Panc1 (cell line): Measurements from ENCODE around the gene BCL2L12. TPM values are rescaled to one million over a fixed set of nuclear protein-coding genes. Genes with fewer than 3 reads are reported as not detected.

Experiments used
- ATAC-seq: fragments of 200-7000 bp; cut with Tn5 transposase; 2 replicates; pipeline ENCODE4 v1.9.1; 2020; ENCODE audit warnings: mild to moderate bottlenecking, moderate library complexity
- BruUV-seq: library from RNA; stranded (reverse); fragments of 400-500 nt; replicated peaks from 2 replicates; lab custom pipeline; 2021; lab: Mats Ljungman, UMichigan
- CTCF ChIA-PET: fragments of 300-600 bp; sonication (Branson Sonifier 250); formaldehyde crosslinking; loops from one replicate; lab custom pipeline; 2022; ENCODE audit warnings: antibody characterized with exemption; lab: Charles Lee
- POLR2A ChIA-PET: fragments of 300-600 bp; sonication (Branson Sonifier 250); formaldehyde crosslinking; loops from one replicate; lab custom pipeline; 2022; ENCODE audit warnings: antibody characterized with exemption; lab: Charles Lee
- DNase-seq: peaks from one replicate; pipeline ENCODE4 v3.0.0-alpha.2; 2010; ENCODE audit warnings: low read depth, low spot score
- H3K27ac ChIP-seq: 2 replicates; pipeline ENCODE4 v1.5.1; 2011; ENCODE audit warnings: mild to moderate bottlenecking, low read length, inconsistent platforms
- H3K27me3 ChIP-seq: fragments of 200-500 bp; sonication (Bioruptor generic); 2 replicates; pipeline ENCODE4 v1.6.0; 2014; ENCODE audit warnings: low read length, inconsistent platforms; ENCODE audit not compliant: control insufficient read depth, insufficient read depth
- H3K36me3 ChIP-seq: fragments of 200-500 bp; sonication (Bioruptor generic); 2 replicates; pipeline ENCODE4 v1.5.1; 2014; ENCODE audit warnings: inconsistent platforms, mild to moderate bottlenecking, low read length, moderate library complexity; ENCODE audit not compliant: control insufficient read depth, insufficient read depth
- H3K4me1 ChIP-seq: 2 replicates; pipeline ENCODE4 v1.5.1; 2011; ENCODE audit warnings: inconsistent platforms, mild to moderate bottlenecking, low read length, moderate library complexity; ENCODE audit not compliant: control insufficient read depth, insufficient read depth
- H3K4me3 ChIP-seq, 2 experiments: 2 replicates each; pipeline ENCODE4 v1.5.1; 2011 to 2012; ENCODE audit warnings: low read depth in 2 of 2, low read length in 2 of 2, mild to moderate bottlenecking in 2 of 2, inconsistent platforms in 1 of 2, moderate library complexity in 1 of 2
- H3K9me3 ChIP-seq: fragments of 200-500 bp; sonication (Bioruptor generic); 2 replicates; pipeline ENCODE4 v1.5.1; 2014; ENCODE audit warnings: low read depth, mild to moderate bottlenecking, inconsistent platforms, low read length, moderate library complexity; ENCODE audit not compliant: control insufficient read depth, insufficient read depth
- CTCF ChIP-seq: fragments of 450-650 bp; IDR thresholded peaks from 2 replicates; pipeline ENCODE4 v1.5.1; 2017; ENCODE audit warnings: mild to moderate bottlenecking
- POLR2AphosphoS5 ChIP-seq: IDR thresholded peaks from 2 replicates; pipeline ENCODE4 v1.6.1; 2012; ENCODE audit warnings: mild to moderate bottlenecking, low read depth, low read length, moderate library complexity
- REST ChIP-seq, 2 experiments: IDR thresholded peaks; 2 replicates each; pipeline ENCODE4 v1.6.1; 2011 to 2012; ENCODE audit warnings: low read depth in 2 of 2, control low read depth in 1 of 2, low read length in 1 of 2, mild to moderate bottlenecking in 1 of 2, moderate library complexity in 1 of 2; ENCODE audit not compliant: insufficient read depth in 1 of 2
- SIN3A ChIP-seq: IDR thresholded peaks from 2 replicates; pipeline ENCODE4 v1.6.1; 2012; ENCODE audit warnings: low read depth, mild to moderate bottlenecking, low read length, moderate library complexity, borderline replicate concordance; ENCODE audit not compliant: insufficient read depth
- TCF7L2 ChIP-seq: IDR thresholded peaks from 2 replicates; pipeline ENCODE4 v1.6.1; 2011; ENCODE audit warnings: mild to moderate bottlenecking, low read depth, low read length, inconsistent platforms
- in situ Hi-C: cut with HindIII; loops from 2 replicates; pipeline ENCODE4 v1.10.0; 2016; ENCODE audit warnings: low sequenced_read_pairs, low pct_unique_long_range_greater_than_20kb
- intact Hi-C: fragments of 100-400 bp; cut with micrococcal nuclease; formaldehyde crosslinking; loops from one replicate; pipeline ENCODE4 v1.10.0; 2022; ENCODE audit not compliant: unreplicated experiment
- total RNA-seq: library from RNA; stranded (reverse); gene quantifications from one replicate; pipeline ENCODE4 v1.2.1, GENCODE V29; 2021; ENCODE audit not compliant: unreplicated experiment

The BCL2L12 gene
- total RNA-seq, 1 experiment from 2014 or later = 69.6 TPM

- in situ Hi-C loops (no loop called here), intact Hi-C loops (no loop called here)
- no peak for DNase-seq
- no peak for ATAC-seq
- Histone ChIP-seq H3K9me3 (no peaks in the 10 kb centered on the region), H3K36me3 (no peaks in the 10 kb centered on the region), H3K27me3 (no peaks in the 10 kb centered on the region), H3K4me3 (no peak overlapping the region), H3K4me1 (no peaks in the 10 kb centered on the region), H3K27ac (no peak overlapping the region)
- ChIA-PET CTCF (no interaction called here), POLR2A (no interaction called here)
- no TSS peak for BruUV-seq
- TF ChIP-seq CTCF = no peak
- TF ChIP-seq POLR2AphosphoS5 = no peak
- no peak for TF ChIP-seq REST (IDR thresholded peaks at IDR 0.05; ENCODE audit: insufficient read depth in 1 of 2, low read depth in 2 of 2, low read length in 1 of 2)
- no peak for TF ChIP-seq SIN3A
- TF ChIP-seq TCF7L2 = no peak
Observed at GRCh38 chr19:49653466-49653806, 12.3 kb upstream of the BCL2L12 start.

- Histone ChIP-seq H3K36me3 (no peaks in the 10 kb centered on the region), H3K4me1 (no peaks in the 10 kb centered on the region), H3K27me3 (no peaks in the 10 kb centered on the region), H3K9me3 (no peaks in the 10 kb centered on the region), H3K27ac (no peak overlapping the region), H3K4me3 (no peak overlapping the region)
- POLR2A ChIA-PET = no interaction called here
- no peak for DNase-seq
- in situ Hi-C loops (no loop called here), intact Hi-C loops (no loop called here)
- BruUV-seq = no TSS peak
- ATAC-seq = no peak
- TF ChIP-seq TCF7L2 (no peak), CTCF (no peak), SIN3A (no peak), REST (IDR thresholded peaks at IDR 0.05; ENCODE audit: insufficient read depth in 1 of 2, low read depth in 2 of 2, low read length in 1 of 2) (no peak), POLR2AphosphoS5 (no peak)
- CTCF ChIA-PET = no interaction called here
Observed at GRCh38 chr19:49654581-49654980, 11.2 kb upstream of the BCL2L12 start.
